Measurements from ENCODE around the gene SLC25A17. TPM values are rescaled to one million over a fixed set of nuclear protein-coding genes. Genes with fewer than 3 reads are reported as not detected.
"Not testable (repeated sequence)": the region's sequence is repeated elsewhere in the genome, so short reads cannot be mapped to it uniquely, and the experiment has no call there.

The SLC25A17 gene
- total RNA-seq (11.3 and 12.9 TPM in 2 replicates), polyA plus RNA-seq (26.5 and 28.7 TPM in 2 replicates), polyA minus RNA-seq (ENCODE audit: low replicate concordance) (7.1 and 8.4 TPM in 2 replicates)
- polyA plus RNA-seq (2012), result 18.2 and 20.5 TPM in 2 replicates

- peak; percentile 47 to 57 for TF ChIP-seq CTCF (conservative IDR thresholded peaks at IDR 0.05 in 1 of 2, IDR thresholded peaks at IDR 0.05 in 1 of 2; ENCODE audit: low read depth in 1 of 2, low read length in 2 of 2)
- no peak for TF ChIP-seq EZH2 (IDR thresholded peaks at IDR 0.05; ENCODE audit: low read length, missing control alignments)
- Histone ChIP-seq H3K79me2 (ENCODE audit: control insufficient read depth, insufficient read depth, low read length) (peaks cover 35% of the 10 kb centered on the region), H3K27ac (ENCODE audit: insufficient read depth, low read length) (peak within 1 kb of the TSS; percentile 93), H2AFZ (ENCODE audit: low read length) (peak within 1 kb of the TSS; percentile 99), H3K4me1 (ENCODE audit: control insufficient read depth, extremely low read depth, insufficient read depth, low read length) (peaks cover 4% of the 10 kb centered on the region), H3K9ac (ENCODE audit: insufficient read depth, low read length) (peak within 1 kb of the TSS; percentile 84), H3K27me3 (ENCODE audit: control insufficient read depth, insufficient read depth, low read length) (no peaks in the 10 kb centered on the region), H3K9me3 (ENCODE audit: control insufficient read depth, insufficient read depth, low read depth, low read length) (no peaks in the 10 kb centered on the region), H3K36me3 (ENCODE audit: control insufficient read depth, insufficient read depth, low read length) (no peaks in the 10 kb centered on the region), H3K4me2 (ENCODE audit: extremely low read depth, insufficient read depth, low read length) (peak within 1 kb of the TSS; percentile 97), H3K4me3 (replicated peaks in 1 of 4; ENCODE audit: control extremely low read depth in 1 of 4, insufficient read depth in 1 of 4, low read depth in 3 of 4, low read length in 4 of 4) (peak within 1 kb of the TSS; percentile 93 to 100 (median 99)), H4K20me1 (ENCODE audit: control insufficient read depth, extremely low read depth, insufficient read depth, low read length) (no peaks in the 10 kb centered on the region)
- DNase-seq (ENCODE audit: low read depth in 2 of 2), result peak; percentile 77 to 78
Measured at GRCh38 chr22:40818747-40819598, at the start of gene SLC25A17. Gene SLC25A17 (minus strand): TSS chr22:40819346. CDS start chr22:40819248, 98 bp downstream.

- DNase-seq (ENCODE audit: low read depth in 2 of 2); H3K36me3 ChIP-seq (ENCODE audit: control insufficient read depth, insufficient read depth, low read length); H4K20me1 ChIP-seq (ENCODE audit: control insufficient read depth, extremely low read depth, insufficient read depth, low read length); H3K9me3 ChIP-seq (ENCODE audit: control insufficient read depth, insufficient read depth, low read depth, low read length); H2AFZ ChIP-seq (ENCODE audit: low read length); H3K4me1 ChIP-seq (ENCODE audit: control insufficient read depth, extremely low read depth, insufficient read depth, low read length); H3K4me2 ChIP-seq (ENCODE audit: extremely low read depth, insufficient read depth, low read length); H3K27me3 ChIP-seq (ENCODE audit: control insufficient read depth, insufficient read depth, low read length); H3K27ac ChIP-seq (ENCODE audit: insufficient read depth, low read length); H3K79me2 ChIP-seq (ENCODE audit: control insufficient read depth, insufficient read depth, low read length); H3K4me3 ChIP-seq (replicated peaks in 1 of 4; ENCODE audit: control extremely low read depth in 1 of 4, insufficient read depth in 1 of 4, low read depth in 3 of 4, low read length in 4 of 4); H3K9ac ChIP-seq (ENCODE audit: insufficient read depth, low read length): not testable (repeated sequence)
Measured at GRCh38 chr22:40868379-40868778, 49.2 kb upstream of the SLC25A17 start.

GRCh38 chr22:40867109-40867508, 48.0 kb upstream of the SLC25A17 start:
- Histone ChIP-seq H3K27me3 (ENCODE audit: control insufficient read depth, insufficient read depth, low read length) (no peaks in the 10 kb centered on the region), H2AFZ (ENCODE audit: low read length) (no peak overlapping the region), H3K4me1 (ENCODE audit: control insufficient read depth, extremely low read depth, insufficient read depth, low read length) (peaks cover 2% of the 10 kb centered on the region), H3K27ac (ENCODE audit: insufficient read depth, low read length) (no peak overlapping the region), H3K79me2 (ENCODE audit: control insufficient read depth, insufficient read depth, low read length) (peaks cover 7% of the 10 kb centered on the region), H3K36me3 (ENCODE audit: control insufficient read depth, insufficient read depth, low read length) (peaks cover 2% of the 10 kb centered on the region), H3K9ac (ENCODE audit: insufficient read depth, low read length) (no peak overlapping the region), H3K9me3 (ENCODE audit: control insufficient read depth, insufficient read depth, low read depth, low read length) (no peaks in the 10 kb centered on the region), H3K4me3 (replicated peaks in 1 of 4; ENCODE audit: control extremely low read depth in 1 of 4, insufficient read depth in 1 of 4, low read depth in 3 of 4, low read length in 4 of 4) (no peak overlapping the region), H3K4me2 (ENCODE audit: extremely low read depth, insufficient read depth, low read length) (no peak overlapping the region), H4K20me1 (ENCODE audit: control insufficient read depth, extremely low read depth, insufficient read depth, low read length) (no peaks in the 10 kb centered on the region)
- TF ChIP-seq CTCF (conservative IDR thresholded peaks at IDR 0.05 in 1 of 2, IDR thresholded peaks at IDR 0.05 in 1 of 2; ENCODE audit: low read depth in 1 of 2, low read length in 2 of 2), result no peak
- no peak for TF ChIP-seq EZH2 (IDR thresholded peaks at IDR 0.05; ENCODE audit: low read length, missing control alignments)
- DNase-seq (ENCODE audit: low read depth in 2 of 2), result no peak

Data from fibroblast of lung (primary cell).